ENCODE results near the gene PTPN21.

The PTPN21 gene

DNA sequence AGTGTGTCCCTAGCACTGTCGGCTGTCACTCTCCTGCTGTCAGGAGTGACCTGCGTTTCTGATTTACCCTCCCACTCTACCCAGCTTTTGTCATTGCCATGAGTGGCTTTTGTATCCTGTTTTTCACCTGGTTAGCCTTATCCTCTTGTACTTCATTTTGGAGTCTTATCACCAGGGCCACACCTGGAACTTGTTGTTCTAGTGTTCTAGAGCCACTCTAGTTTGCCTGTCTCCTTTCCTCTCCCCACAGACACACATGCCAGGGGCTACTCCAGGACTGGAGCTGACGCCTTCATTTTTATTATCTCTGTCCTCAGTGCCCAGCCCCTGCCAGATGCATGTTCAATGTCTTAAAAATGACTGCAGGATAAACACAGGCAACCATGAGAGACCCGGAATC is 42.2 kb upstream of the PTPN21 start:
- H2AFZ ChIP-seq (ENCODE audit: low read length): no peak overlapping the region
- no peaks in the 10 kb centered on the region for H3K9me3 ChIP-seq (replicated peaks; ENCODE audit: insufficient read depth, low read length)
- no peak overlapping the region for H3K27ac ChIP-seq (ENCODE audit: low read length)
- no peaks in the 10 kb centered on the region for H3K4me1 ChIP-seq (ENCODE audit: low read length)
- H3K4me2 ChIP-seq (ENCODE audit: low read depth, low read length): no peak overlapping the region
- H3K9ac ChIP-seq (ENCODE audit: low read length): no peak overlapping the region
- no peaks in the 10 kb centered on the region for H3K79me2 ChIP-seq (ENCODE audit: low read length)
- TF ChIP-seq EZH2 (optimal IDR thresholded peaks at IDR 0.05; ENCODE audit: low read depth, low read length) (no peak), EZH2phosphoT487 (IDR thresholded peaks at IDR 0.05; ENCODE audit: low read length) (no peak)
- TF ChIP-seq, protein P1, sequence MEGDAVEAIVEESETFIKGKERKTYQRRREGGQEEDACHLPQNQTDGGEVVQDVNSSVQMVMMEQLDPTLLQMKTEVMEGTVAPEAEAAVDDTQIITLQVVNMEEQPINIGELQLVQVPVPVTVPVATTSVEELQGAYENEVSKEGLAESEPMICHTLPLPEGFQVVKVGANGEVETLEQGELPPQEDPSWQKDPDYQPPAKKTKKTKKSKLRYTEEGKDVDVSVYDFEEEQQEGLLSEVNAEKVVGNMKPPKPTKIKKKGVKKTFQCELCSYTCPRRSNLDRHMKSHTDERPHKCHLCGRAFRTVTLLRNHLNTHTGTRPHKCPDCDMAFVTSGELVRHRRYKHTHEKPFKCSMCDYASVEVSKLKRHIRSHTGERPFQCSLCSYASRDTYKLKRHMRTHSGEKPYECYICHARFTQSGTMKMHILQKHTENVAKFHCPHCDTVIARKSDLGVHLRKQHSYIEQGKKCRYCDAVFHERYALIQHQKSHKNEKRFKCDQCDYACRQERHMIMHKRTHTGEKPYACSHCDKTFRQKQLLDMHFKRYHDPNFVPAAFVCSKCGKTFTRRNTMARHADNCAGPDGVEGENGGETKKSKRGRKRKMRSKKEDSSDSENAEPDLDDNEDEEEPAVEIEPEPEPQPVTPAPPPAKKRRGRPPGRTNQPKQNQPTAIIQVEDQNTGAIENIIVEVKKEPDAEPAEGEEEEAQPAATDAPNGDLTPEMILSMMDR (IDR thresholded peaks at IDR 0.05; ENCODE audit: low read length): no peak
- H3F3A ChIP-seq (ENCODE audit: insufficient read depth, low read length): no peaks in the 10 kb centered on the region
- no peaks in the 10 kb centered on the region for H3K36me3 ChIP-seq (replicated peaks; ENCODE audit: insufficient read depth, low read length)
- no peak for DNase-seq
- H4K20me1 ChIP-seq (ENCODE audit: insufficient read depth, low read length): no peaks in the 10 kb centered on the region
- no peaks in the 10 kb centered on the region for H3K9me2 ChIP-seq (replicated peaks; ENCODE audit: insufficient read depth, low read length)
- no peaks in the 10 kb centered on the region for H3K27me3 ChIP-seq (replicated peaks; ENCODE audit: insufficient read depth, low read length)
- H3K4me3 ChIP-seq (ENCODE audit: low read length): no peak overlapping the region

DNA sequence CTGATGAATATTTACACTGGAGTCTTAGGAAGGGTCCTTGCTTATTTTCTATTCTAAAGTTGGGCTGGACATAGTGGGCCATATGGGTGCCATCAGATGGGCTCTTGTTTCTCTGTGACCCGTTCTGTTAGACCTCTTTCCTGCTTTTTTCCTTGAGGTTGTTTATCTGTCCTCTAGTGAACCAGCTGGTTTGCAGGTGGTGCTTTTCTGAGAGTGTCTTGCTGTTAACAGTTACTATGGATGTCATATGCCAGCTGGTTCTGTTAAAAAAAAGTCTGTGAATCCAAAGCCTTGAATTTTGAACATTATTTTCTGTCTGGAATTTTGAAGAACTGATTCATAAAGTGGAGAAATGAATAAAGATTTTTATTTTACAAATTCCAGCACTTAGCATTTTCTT is 37.2 kb upstream of the PTPN21 start:
- H3K4me3 ChIP-seq (ENCODE audit: low read length): no peak overlapping the region
- H3K9me2 ChIP-seq (replicated peaks; ENCODE audit: insufficient read depth, low read length): no peaks in the 10 kb centered on the region
- H3K9ac ChIP-seq (ENCODE audit: low read length): no peak overlapping the region
- no peaks in the 10 kb centered on the region for H3K36me3 ChIP-seq (replicated peaks; ENCODE audit: insufficient read depth, low read length)
- no peak for DNase-seq
- no peak overlapping the region for H3K27ac ChIP-seq (ENCODE audit: low read length)
- no peaks in the 10 kb centered on the region for H3K79me2 ChIP-seq (ENCODE audit: low read length)
- H3K4me2 ChIP-seq (ENCODE audit: low read depth, low read length): no peak overlapping the region
- no peaks in the 10 kb centered on the region for H3F3A ChIP-seq (ENCODE audit: insufficient read depth, low read length)
- TF ChIP-seq, protein P1 (IDR thresholded peaks at IDR 0.05; ENCODE audit: low read length): no peak
- no peak for TF ChIP-seq EZH2 (optimal IDR thresholded peaks at IDR 0.05; ENCODE audit: low read depth, low read length)
- TF ChIP-seq EZH2phosphoT487 (IDR thresholded peaks at IDR 0.05; ENCODE audit: low read length): no peak
- no peaks in the 10 kb centered on the region for H3K4me1 ChIP-seq (ENCODE audit: low read length)
- H3K9me3 ChIP-seq (replicated peaks; ENCODE audit: insufficient read depth, low read length): no peaks in the 10 kb centered on the region
- no peaks in the 10 kb centered on the region for H3K27me3 ChIP-seq (replicated peaks; ENCODE audit: insufficient read depth, low read length)
- H4K20me1 ChIP-seq (ENCODE audit: insufficient read depth, low read length): no peaks in the 10 kb centered on the region
- H2AFZ ChIP-seq (ENCODE audit: low read length): no peak overlapping the region

DNA sequence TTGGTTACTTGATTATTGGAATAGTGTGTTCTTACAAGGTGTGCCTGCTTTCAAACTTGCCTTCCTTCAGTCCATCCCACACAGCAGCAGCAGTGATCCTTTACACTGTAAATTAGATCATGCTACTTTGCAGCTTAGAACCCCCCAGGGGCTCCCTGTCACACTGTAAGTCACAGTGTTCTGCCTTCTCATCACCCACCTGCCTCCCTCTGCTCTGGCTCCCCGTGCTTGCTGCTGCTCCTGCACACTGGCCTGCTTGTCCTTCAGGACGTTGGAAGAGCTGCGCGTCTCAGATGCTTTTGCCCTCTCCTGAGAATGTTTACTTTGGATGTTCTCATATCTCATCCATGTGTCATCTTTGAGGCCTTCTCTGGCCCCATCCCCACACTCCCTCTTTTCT is 35.4 kb upstream of the PTPN21 start:
- H3K9me2 ChIP-seq (replicated peaks; ENCODE audit: insufficient read depth, low read length): no peaks in the 10 kb centered on the region
- no peaks in the 10 kb centered on the region for H3K36me3 ChIP-seq (replicated peaks; ENCODE audit: insufficient read depth, low read length)

More for the DNA sequence above, 35.4 kb upstream of the PTPN21 start:
- H3F3A ChIP-seq (ENCODE audit: insufficient read depth, low read length): no peaks in the 10 kb centered on the region
- no peak overlapping the region for H3K9ac ChIP-seq (ENCODE audit: low read length)
- no peak overlapping the region for H3K4me3 ChIP-seq (ENCODE audit: low read length)
- no peaks in the 10 kb centered on the region for H3K9me3 ChIP-seq (replicated peaks; ENCODE audit: insufficient read depth, low read length)
- H3K79me2 ChIP-seq (ENCODE audit: low read length): no peaks in the 10 kb centered on the region
- H3K27ac ChIP-seq (ENCODE audit: low read length): no peak overlapping the region
- H3K27me3 ChIP-seq (replicated peaks; ENCODE audit: insufficient read depth, low read length): no peaks in the 10 kb centered on the region
- no peak overlapping the region for H2AFZ ChIP-seq (ENCODE audit: low read length)
- no peak overlapping the region for H3K4me2 ChIP-seq (ENCODE audit: low read depth, low read length)
- no peak for DNase-seq
- H3K4me1 ChIP-seq (ENCODE audit: low read length): no peaks in the 10 kb centered on the region
- H4K20me1 ChIP-seq (ENCODE audit: insufficient read depth, low read length): no peaks in the 10 kb centered on the region
- TF ChIP-seq EZH2 (optimal IDR thresholded peaks at IDR 0.05; ENCODE audit: low read depth, low read length) (no peak), EZH2phosphoT487 (IDR thresholded peaks at IDR 0.05; ENCODE audit: low read length) (no peak)
- TF ChIP-seq, protein P1 (IDR thresholded peaks at IDR 0.05; ENCODE audit: low read length): no peak

Measured in MM.1S (cell line).